GM12878 (cell line): ENCODE measurements around the gene BBS5. TPM values are rescaled to one million over a fixed set of nuclear protein-coding genes. Genes with fewer than 3 reads are reported as not detected.

Experiments used
- ATAC-seq: fragments of 200-7000 bp; cut with Tn5 transposase; 3 replicates; pipeline ENCODE4 v1.9.1; 2020; ENCODE audit warnings: mild to moderate bottlenecking, moderate library complexity
- BruUV-seq: library from RNA; stranded (reverse); fragments of 400-500 nt; replicated peaks from 2 replicates; lab custom pipeline; 2021; lab: Mats Ljungman, UMichigan
- CTCF ChIA-PET: fragments of 300-600 bp; sonication (Branson Sonifier 250); formaldehyde crosslinking; extraction: SDS; loops from one replicate; lab custom pipeline; 2021; ENCODE audit warnings: inconsistent platforms; lab: Yijun Ruan, JAX
- POLR2A ChIA-PET: fragments of 350-600 bp; formaldehyde crosslinking; extraction: SDS; loops from one replicate; lab custom pipeline; 2021; ENCODE audit warnings: inconsistent platforms; lab: Charles Lee
- RAD21 ChIA-PET: fragments of 300-600 bp; sonication (Branson Sonifier 250); formaldehyde crosslinking; loops from one replicate; lab custom pipeline; 2023; ENCODE audit warnings: antibody characterized with exemption; ENCODE audit not compliant: unreplicated experiment; lab: Charles Lee
- SMC1A ChIA-PET: fragments of 300-600 bp; sonication (Branson Sonifier 250); formaldehyde crosslinking; loops from one replicate; lab custom pipeline; 2023; ENCODE audit not compliant: unreplicated experiment, uncharacterized antibody; lab: Charles Lee
- DNase-seq: peaks from one replicate; pipeline ENCODE4 v3.0.0-alpha.2; 2011; ENCODE audit warnings: low read depth, low spot score
- FAIRE-seq: peaks from 3 replicates; lab custom pipeline; 2011; peaks lifted over from hg19 to GRCh38; lab: Jason Lieb, UNC
- H2AFZ ChIP-seq: 2 replicates; pipeline ENCODE4 v1.6.0; 2011; ENCODE audit warnings: low read depth, low read length, control low read depth; ENCODE audit not compliant: control insufficient read depth
- H3K27ac ChIP-seq: 2 replicates; pipeline ENCODE4 v1.5.1; 2011; ENCODE audit warnings: control low read depth; ENCODE audit not compliant: control insufficient read depth, insufficient read depth
- H3K27me3 ChIP-seq, 2 experiments: replicated peaks in 1 of 2; 2 replicates each; pipeline versions ENCODE4 v1.6.0 to v1.6.1; 2011; ENCODE audit warnings: low read length in 1 of 2; ENCODE audit not compliant: control insufficient read depth in 2 of 2, insufficient read depth in 2 of 2
- H3K36me3 ChIP-seq, 2 experiments: 2 replicates each; pipeline ENCODE4 v1.5.1; 2011; ENCODE audit warnings: low read length in 1 of 2; ENCODE audit not compliant: control insufficient read depth in 2 of 2, insufficient read depth in 2 of 2
- H3K4me1 ChIP-seq: 2 replicates; pipeline ENCODE4 v1.6.1; 2011; ENCODE audit warnings: mild to moderate bottlenecking, low read length, moderate library complexity, mixed read lengths; ENCODE audit not compliant: control insufficient read depth, insufficient read depth
- H3K4me2 ChIP-seq: 2 replicates; pipeline ENCODE4 v1.6.0; 2011; ENCODE audit warnings: control low read depth; ENCODE audit not compliant: control insufficient read depth, insufficient read depth
- H3K4me3 ChIP-seq: fragments of 200-600 bp; sonication (generic); 2 replicates; pipeline ENCODE4 v1.5.1; 2016
- H3K79me2 ChIP-seq: 2 replicates; pipeline ENCODE4 v1.6.0; 2011; ENCODE audit warnings: low read length; ENCODE audit not compliant: control insufficient read depth, insufficient read depth
- H3K9ac ChIP-seq: 2 replicates; pipeline ENCODE4 v1.8.0; 2011; ENCODE audit warnings: low read length, control low read depth, mixed read lengths; ENCODE audit not compliant: control insufficient read depth, insufficient read depth
- H3K9me3 ChIP-seq: replicated peaks from 3 replicates; pipeline ENCODE4 v1.5.1; 2011; ENCODE audit warnings: mild to moderate bottlenecking, low read length; ENCODE audit not compliant: control insufficient read depth, insufficient read depth
- H4K20me1 ChIP-seq: 2 replicates; pipeline ENCODE4 v1.6.0; 2011; ENCODE audit not compliant: control insufficient read depth, insufficient read depth
- EZH2 ChIP-seq: IDR thresholded peaks from 2 replicates; pipeline ENCODE4 v1.6.1; 2012; ENCODE audit warnings: low read depth, mild to moderate bottlenecking, control low read depth, inconsistent platforms, low read length, borderline replicate concordance; ENCODE audit not compliant: control insufficient read depth
- KLF5 ChIP-seq: fragments of 450-650 bp; IDR thresholded peaks from 2 replicates; pipeline ENCODE4 v1.6.1; 2014; ENCODE audit warnings: mild to moderate bottlenecking; ENCODE audit not compliant: partially characterized antibody
- MTA3 ChIP-seq: IDR thresholded peaks from 2 replicates; pipeline ENCODE4 v1.6.1; 2012; ENCODE audit warnings: low read length, inconsistent platforms, borderline replicate concordance
- POLR2AphosphoS2 ChIP-seq: IDR thresholded peaks from 2 replicates; pipeline ENCODE4 v1.6.1; 2011; ENCODE audit warnings: low read depth, mild to moderate bottlenecking, low read length, improper control_type of control experiment, moderate library complexity
- RAD51 ChIP-seq: fragments of 450-650 bp; IDR thresholded peaks from 2 replicates; pipeline ENCODE4 v1.6.1; 2016; ENCODE audit warnings: moderate library complexity, mild to moderate bottlenecking, inconsistent platforms
- RFX5 ChIP-seq: IDR thresholded peaks from 2 replicates; pipeline ENCODE4 v1.6.1; 2011; ENCODE audit warnings: low read depth, low read length, improper control_type of control experiment
- SMC3 ChIP-seq: IDR thresholded peaks from 2 replicates; pipeline ENCODE4 v1.6.1; 2011; ENCODE audit warnings: low read length, improper control_type of control experiment, borderline replicate concordance
- WGBS: methylation state at CpG from one replicate; pipeline ENCODE4 v1.1.6; 2016; ENCODE audit warnings: low lambda C conversion rate; ENCODE audit not compliant: insufficient replicate concordance, insufficient coverage; ENCODE audit errors: missing lambda C conversion rate; 5-methylcytosine and 5-hydroxymethylcytosine counted together
- in situ Hi-C: fragments of 300-500 bp; cut with MboI; formaldehyde crosslinking; loops from 9 replicates; pipeline ENCODE4 v1.14.3; 2018; ENCODE audit warnings: mixed read lengths
- intact Hi-C: fragments of 100-400 bp; cut with micrococcal nuclease; formaldehyde crosslinking; loops from one replicate; pipeline ENCODE4 v1.14.2; 2022; ENCODE audit not compliant: unreplicated experiment
- polyA plus RNA-seq, 11 experiments: library from polyadenylated mRNA; depleted of rRNA in 4 of 11; unstranded in 6 of 11; stranded (reverse) in 5 of 11; fragments of >200 nt; fragmentation: Nextera tagmentation in 4 of 11; fragmentation: Illumina TruSeq in 1 of 11; extraction: Ambion mirVana in 4 of 11; extraction: Trizol in 1 of 11; gene quantifications; 1 replicate in 1 of 11; 2 replicates in 10 of 11; pipeline versions ENCODE4 v1.2.1 to v1.2.3, GENCODE V29; 2011 to 2016; ENCODE audit warnings: inconsistent platforms in 2 of 11, missing spikeins in 2 of 11, low read depth in 1 of 11
- total RNA-seq, 4 experiments: library from RNA; depleted of rRNA in 3 of 4; stranded (reverse); fragments of >200 nt in 3 of 4; fragmentation: Illumina TruSeq in 1 of 4; extraction: Trizol in 1 of 4; gene quantifications; 2 replicates each; pipeline versions ENCODE4 v1.2.1 to v1.2.3, GENCODE V29; 2013 to 2021
- TF ChIP-seq, protein P1 (sequence below): fragments of 450-650 bp; IDR thresholded peaks from 2 replicates; pipeline ENCODE4 v1.6.1; 2017; ENCODE audit warnings: antibody characterized with exemption, mild to moderate bottlenecking, moderate library complexity

Gene BBS5
- total and polyA plus RNA-seq, 10 of the 15 experiments (the other 5 are each of a cell fraction or from before 2014, with no cell fraction given): 0.56 to 3.4 (median 1.6) TPM

DNA sequence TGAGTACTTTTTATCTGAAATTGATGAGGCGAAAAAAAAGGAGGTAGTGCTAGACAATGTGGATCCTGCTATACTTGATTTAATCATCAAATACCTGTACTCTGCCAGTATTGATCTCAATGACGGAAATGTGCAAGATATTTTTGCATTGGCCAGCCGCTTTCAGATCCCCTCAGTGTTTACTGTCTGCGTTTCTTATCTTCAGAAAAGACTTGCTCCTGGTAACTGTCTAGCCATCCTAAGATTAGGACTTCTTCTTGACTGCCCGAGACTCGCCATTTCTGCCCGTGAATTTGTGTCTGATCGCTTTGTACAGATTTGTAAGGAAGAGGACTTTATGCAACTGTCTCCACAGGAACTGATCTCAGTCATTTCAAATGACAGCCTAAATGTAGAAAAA lies 30.7 kb downstream of the BBS5 start:
- ATAC-seq: no peak
- no peaks in the 10 kb centered on the region; a peak in 1 of 4 replicates for H3K27me3 ChIP-seq

DNA sequence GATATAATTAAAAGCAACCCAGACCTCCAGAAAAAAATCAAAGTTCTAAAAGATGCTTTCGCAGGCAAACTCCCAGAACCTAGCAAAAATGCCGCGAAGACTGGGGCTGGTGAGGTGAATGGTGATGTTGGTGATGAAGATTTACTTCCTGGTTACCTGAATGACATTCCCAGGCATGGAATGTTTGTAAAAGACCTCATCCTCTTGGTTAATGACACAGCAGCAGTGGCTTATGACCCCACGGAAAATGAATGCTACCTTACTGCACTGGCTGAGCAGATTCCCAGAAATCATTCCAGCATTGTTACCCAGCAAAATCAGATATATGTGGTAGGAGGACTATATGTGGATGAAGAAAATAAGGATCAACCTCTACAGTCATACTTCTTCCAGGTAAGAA lies 31.2 kb downstream of the BBS5 start:
- ChIA-PET CTCF (no interaction called here), RAD21 (no interaction called here), SMC1A (no interaction called here), POLR2A (no interaction called here)
- Histone ChIP-seq H2AFZ (no peak overlapping the region), H3K4me3 (no peak overlapping the region), H3K36me3 (no peaks in the 10 kb centered on the region), H3K4me2 (no peak overlapping the region), H4K20me1 (no peaks in the 10 kb centered on the region), H3K27ac (no peak overlapping the region), H3K79me2 (no peaks in the 10 kb centered on the region), H3K9ac (no peak overlapping the region), H3K9me3 (no peaks in the 10 kb centered on the region), H3K4me1 (no peaks in the 10 kb centered on the region), H3K27me3 (no peaks in the 10 kb centered on the region; a peak in 1 of 4 replicates)
- TF ChIP-seq RAD51 (no peak), KLF5 (no peak), SMC3 (no peak), MTA3 (no peak), EZH2 (no peak), RFX5 (no peak)
- TF ChIP-seq, protein P1, sequence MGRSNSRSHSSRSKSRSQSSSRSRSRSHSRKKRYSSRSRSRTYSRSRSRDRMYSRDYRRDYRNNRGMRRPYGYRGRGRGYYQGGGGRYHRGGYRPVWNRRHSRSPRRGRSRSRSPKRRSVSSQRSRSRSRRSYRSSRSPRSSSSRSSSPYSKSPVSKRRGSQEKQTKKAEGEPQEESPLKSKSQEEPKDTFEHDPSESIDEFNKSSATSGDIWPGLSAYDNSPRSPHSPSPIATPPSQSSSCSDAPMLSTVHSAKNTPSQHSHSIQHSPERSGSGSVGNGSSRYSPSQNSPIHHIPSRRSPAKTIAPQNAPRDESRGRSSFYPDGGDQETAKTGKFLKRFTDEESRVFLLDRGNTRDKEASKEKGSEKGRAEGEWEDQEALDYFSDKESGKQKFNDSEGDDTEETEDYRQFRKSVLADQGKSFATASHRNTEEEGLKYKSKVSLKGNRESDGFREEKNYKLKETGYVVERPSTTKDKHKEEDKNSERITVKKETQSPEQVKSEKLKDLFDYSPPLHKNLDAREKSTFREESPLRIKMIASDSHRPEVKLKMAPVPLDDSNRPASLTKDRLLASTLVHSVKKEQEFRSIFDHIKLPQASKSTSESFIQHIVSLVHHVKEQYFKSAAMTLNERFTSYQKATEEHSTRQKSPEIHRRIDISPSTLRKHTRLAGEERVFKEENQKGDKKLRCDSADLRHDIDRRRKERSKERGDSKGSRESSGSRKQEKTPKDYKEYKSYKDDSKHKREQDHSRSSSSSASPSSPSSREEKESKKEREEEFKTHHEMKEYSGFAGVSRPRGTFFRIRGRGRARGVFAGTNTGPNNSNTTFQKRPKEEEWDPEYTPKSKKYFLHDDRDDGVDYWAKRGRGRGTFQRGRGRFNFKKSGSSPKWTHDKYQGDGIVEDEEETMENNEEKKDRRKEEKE: no peak
- no peak for FAIRE-seq
- no TSS peak for BruUV-seq
- intact Hi-C loops: no loop called here
- 78% methylated on average over 4 of the region's 4 CpGs for WGBS
- in situ Hi-C loops: no loop called here
- no peak for DNase-seq
- ATAC-seq: no peak

More for the DNA sequence above, 30.7 kb downstream of the BBS5 start:
- ChIA-PET CTCF (interaction anchor here (1.0 to 1.1 kb wide), 2 partner anchors 18 to 28 kb away, joined by 3 read pairs; no protein-coding TSS in a partner anchor), POLR2A (no interaction called here), RAD21 (no interaction called here), SMC1A (no interaction called here)
- in situ Hi-C loops (no loop called here), intact Hi-C loops (no loop called here)
- H3K36me3 ChIP-seq: no peaks in the 10 kb centered on the region
- BruUV-seq: no TSS peak
- no peak overlapping the region for H3K9ac ChIP-seq
- H3K4me3 ChIP-seq: no peak overlapping the region
- FAIRE-seq (no peak), DNase-seq (no peak)
- WGBS: 74% methylated on average over 8 of the region's 8 CpGs
- H2AFZ ChIP-seq: no peak overlapping the region
- no peaks in the 10 kb centered on the region for H4K20me1 ChIP-seq
- H3K4me2 ChIP-seq: no peak overlapping the region
- no peak overlapping the region for H3K27ac ChIP-seq
- no peak for TF ChIP-seq POLR2AphosphoS2
- no peaks in the 10 kb centered on the region for H3K4me1 ChIP-seq
- no peaks in the 10 kb centered on the region for H3K9me3 ChIP-seq
- no peaks in the 10 kb centered on the region for H3K79me2 ChIP-seq
